ENCODE measurements around the gene SLC6A13.

The SLC6A13 gene

DNA sequence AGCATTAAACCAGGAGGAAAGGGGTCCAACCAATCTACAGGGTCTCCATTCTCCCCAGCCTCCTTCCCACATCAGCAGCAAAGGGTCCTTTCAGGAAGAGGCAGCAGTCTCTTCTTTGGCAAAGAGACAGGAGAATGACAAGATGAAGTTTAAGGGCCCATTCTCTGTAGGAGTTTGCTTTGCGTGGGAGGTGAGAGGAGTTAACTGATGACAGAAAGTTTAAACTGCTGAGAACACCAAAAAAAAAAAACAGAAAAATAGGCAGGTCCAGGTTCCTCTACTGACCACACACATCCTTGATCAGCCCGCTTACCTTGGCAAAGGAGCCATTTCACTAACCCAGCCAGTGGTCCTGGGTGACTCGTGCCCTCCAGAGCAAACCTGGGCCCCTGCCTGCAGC, 5.7 kb downstream of the SLC6A13 start:
- H3K27ac ChIP-seq, result no peak overlapping the region
- TF ChIP-seq, protein P1, sequence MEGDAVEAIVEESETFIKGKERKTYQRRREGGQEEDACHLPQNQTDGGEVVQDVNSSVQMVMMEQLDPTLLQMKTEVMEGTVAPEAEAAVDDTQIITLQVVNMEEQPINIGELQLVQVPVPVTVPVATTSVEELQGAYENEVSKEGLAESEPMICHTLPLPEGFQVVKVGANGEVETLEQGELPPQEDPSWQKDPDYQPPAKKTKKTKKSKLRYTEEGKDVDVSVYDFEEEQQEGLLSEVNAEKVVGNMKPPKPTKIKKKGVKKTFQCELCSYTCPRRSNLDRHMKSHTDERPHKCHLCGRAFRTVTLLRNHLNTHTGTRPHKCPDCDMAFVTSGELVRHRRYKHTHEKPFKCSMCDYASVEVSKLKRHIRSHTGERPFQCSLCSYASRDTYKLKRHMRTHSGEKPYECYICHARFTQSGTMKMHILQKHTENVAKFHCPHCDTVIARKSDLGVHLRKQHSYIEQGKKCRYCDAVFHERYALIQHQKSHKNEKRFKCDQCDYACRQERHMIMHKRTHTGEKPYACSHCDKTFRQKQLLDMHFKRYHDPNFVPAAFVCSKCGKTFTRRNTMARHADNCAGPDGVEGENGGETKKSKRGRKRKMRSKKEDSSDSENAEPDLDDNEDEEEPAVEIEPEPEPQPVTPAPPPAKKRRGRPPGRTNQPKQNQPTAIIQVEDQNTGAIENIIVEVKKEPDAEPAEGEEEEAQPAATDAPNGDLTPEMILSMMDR (conservative IDR thresholded peaks at IDR 0.05; ENCODE audit: low read depth), result no peak
- POLR2A ChIA-PET (ENCODE audit: low non-redundant PET), result no interaction called here
- CTCF ChIA-PET, result no interaction called here
- no peak for DNase-seq (ENCODE audit: low spot score)

DNA sequence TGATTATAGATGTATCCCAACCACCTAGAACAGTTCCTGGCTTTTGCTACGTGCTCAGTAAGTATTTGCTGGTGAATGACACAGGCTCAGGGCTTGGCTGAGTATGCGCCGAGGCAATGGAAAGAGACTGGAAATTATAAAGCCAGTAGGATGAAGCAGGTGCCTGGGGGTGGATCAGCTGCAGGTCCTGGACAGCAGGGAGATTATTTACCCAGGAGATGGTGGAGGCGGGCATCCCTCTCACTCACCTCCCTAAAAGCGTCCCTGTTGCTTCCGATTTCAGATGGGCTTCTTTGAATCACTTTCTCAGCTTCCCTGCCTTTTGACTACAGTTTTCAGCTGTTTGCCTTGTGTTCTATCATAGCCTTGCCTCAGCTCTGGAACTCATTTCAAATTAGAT, 6.4 kb downstream of the SLC6A13 start:
- no peak overlapping the region for H3K27ac ChIP-seq
- DNase-seq (ENCODE audit: low spot score), result no peak
- POLR2A ChIA-PET (ENCODE audit: low non-redundant PET), result no interaction called here
- CTCF ChIA-PET, result no interaction called here
- TF ChIP-seq, protein P1 (conservative IDR thresholded peaks at IDR 0.05; ENCODE audit: low read depth), result no peak

DNA sequence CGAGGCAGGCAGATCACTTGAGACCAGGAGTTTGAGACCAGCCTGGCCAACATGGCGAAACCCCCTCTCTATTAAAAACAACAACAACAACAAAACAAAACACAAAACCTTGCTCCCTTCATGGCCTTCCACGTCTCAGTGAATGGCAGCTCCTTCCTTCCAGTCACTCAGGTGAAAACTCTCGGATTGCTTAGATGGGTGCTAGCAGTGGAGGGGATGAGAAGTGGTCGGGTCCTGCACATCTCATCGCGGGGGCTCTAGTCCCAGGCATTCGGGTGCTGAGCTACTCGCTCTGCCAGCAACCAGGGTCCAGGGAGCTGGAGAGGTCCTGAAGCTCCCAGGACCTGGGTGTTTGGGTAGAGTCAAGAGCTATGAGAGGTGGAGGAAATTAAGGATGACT, 7.7 kb downstream of the SLC6A13 start:
- TF ChIP-seq, protein P1 (conservative IDR thresholded peaks at IDR 0.05; ENCODE audit: low read depth), result no peak
- no peak overlapping the region for H3K27ac ChIP-seq
- DNase-seq (ENCODE audit: low spot score), result no peak
- ChIA-PET CTCF (interaction anchor here (0.6 kb wide), 1 partner anchor 9 kb away, joined by 3 read pairs; no protein-coding TSS in a partner anchor), POLR2A (ENCODE audit: low non-redundant PET) (no interaction called here)

DNA sequence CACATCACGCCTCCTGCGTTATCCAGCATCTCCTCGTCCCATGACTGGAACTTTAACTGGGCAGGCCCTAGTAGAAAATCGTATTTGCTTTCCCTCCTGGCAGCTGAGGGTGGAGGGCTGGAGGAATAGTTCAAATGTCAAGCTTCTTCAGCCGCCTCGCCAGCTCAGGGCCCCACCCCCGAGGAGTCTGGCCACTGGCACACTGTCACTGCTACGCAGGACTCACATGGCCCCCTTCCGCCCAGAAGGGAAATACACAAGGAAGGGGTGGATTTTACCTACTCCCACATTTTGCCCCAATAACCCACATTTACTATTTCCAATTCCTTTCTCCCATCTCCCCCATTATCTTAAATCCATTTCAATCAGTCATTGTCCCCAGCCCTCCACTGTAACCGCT, 8.6 kb downstream of the SLC6A13 start:
- DNase-seq (ENCODE audit: low spot score), result no peak
- TF ChIP-seq, protein P1 (conservative IDR thresholded peaks at IDR 0.05; ENCODE audit: low read depth), result no peak
- POLR2A ChIA-PET (ENCODE audit: low non-redundant PET), result no interaction called here
- CTCF ChIA-PET, result no interaction called here
- no peak overlapping the region for H3K27ac ChIP-seq

DNA sequence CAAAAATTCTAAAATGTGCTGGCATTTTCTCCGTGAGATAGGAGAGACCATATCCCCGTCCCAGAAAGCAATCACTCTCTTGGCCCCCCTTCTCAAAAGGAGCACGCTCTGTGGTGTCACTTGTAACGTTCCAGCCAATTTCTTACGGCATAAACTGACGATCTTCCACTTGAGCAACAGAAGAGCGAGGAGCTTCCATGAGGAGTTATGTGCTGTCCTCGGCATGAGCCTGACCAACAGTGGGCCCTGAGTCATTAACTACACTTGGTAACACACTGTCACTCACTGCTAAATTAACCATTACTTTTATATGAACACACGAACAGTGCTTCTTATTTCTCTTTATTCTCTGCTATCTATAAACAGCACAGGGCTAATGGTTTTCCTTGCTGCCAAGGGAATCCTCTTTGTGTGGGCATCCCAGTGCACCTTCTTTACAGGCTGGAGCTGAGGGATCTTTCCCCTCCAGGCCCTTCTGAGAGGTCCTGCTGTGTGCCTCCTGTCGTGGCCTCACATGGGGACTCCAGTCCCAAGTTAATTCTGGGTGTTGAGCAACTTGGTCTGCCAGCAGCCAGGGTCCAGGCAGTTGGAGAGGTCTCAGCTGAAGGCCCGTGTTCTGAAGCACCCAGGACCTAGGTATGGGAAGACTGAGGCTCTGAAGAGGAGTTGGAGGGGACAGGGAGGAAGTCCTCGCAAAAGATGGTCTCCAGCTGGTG, 9.4 kb downstream of the SLC6A13 start:
- ChIA-PET CTCF (no interaction called here), POLR2A (ENCODE audit: low non-redundant PET) (no interaction called here)
- DNase-seq (ENCODE audit: low spot score), result no peak
- TF ChIP-seq, protein P1 (conservative IDR thresholded peaks at IDR 0.05; ENCODE audit: low read depth), result no peak
- H3K27ac ChIP-seq, result no peak overlapping the region

DNA sequence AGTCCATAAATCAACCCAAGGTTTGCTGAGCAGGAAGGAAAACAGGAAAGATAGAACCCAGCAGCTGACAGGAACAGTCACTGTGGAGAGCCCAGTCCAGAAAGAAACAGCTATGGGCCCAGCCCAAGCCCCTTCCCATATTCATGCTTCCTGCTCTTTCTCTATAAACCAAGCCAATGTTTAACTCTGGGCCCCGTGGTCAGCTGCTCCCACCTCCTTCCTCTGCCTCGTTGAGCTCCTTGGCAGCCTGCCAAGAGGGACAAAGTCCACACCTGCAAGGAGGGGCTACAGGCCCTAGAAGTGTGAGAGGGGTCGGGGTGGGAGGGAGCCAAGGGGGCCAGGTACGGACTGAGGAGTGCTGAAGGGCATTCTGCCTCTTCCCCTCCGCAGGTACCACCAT, 10.0 kb downstream of the SLC6A13 start:
- POLR2A ChIA-PET (ENCODE audit: low non-redundant PET), result no interaction called here
- CTCF ChIA-PET, result no interaction called here
- TF ChIP-seq, protein P1 (conservative IDR thresholded peaks at IDR 0.05; ENCODE audit: low read depth), result no peak
- no peak overlapping the region for H3K27ac ChIP-seq
- DNase-seq (ENCODE audit: low spot score), result no peak
